Measurements from ENCODE around the gene FGF22.
"Not testable (repeated sequence)": the region's sequence is repeated elsewhere in the genome, so short reads cannot be mapped to it uniquely, and the experiment has no call there.

The FGF22 gene

GRCh38 chr19:604355-604754 is 35.3 kb upstream of the FGF22 start:
- no peak for DNase-seq
- H3K9me3 Mint-ChIP-seq = peaks cover 30% of the 10 kb centered on the region
- peaks cover 17% of the 10 kb centered on the region for H3K27me3 Mint-ChIP-seq (ENCODE audit: low read depth, poor library complexity)
- no peaks in the 10 kb centered on the region for H3K4me1 Mint-ChIP-seq
- no peak for TF ChIP-seq CTCF (IDR thresholded peaks at IDR 0.05)
- H3K36me3 Mint-ChIP-seq (ENCODE audit: low read depth) = no peaks in the 10 kb centered on the region
- H3K27ac Mint-ChIP-seq = no peak overlapping the region
- H3K4me3 Mint-ChIP-seq = no peak overlapping the region

DNA sequence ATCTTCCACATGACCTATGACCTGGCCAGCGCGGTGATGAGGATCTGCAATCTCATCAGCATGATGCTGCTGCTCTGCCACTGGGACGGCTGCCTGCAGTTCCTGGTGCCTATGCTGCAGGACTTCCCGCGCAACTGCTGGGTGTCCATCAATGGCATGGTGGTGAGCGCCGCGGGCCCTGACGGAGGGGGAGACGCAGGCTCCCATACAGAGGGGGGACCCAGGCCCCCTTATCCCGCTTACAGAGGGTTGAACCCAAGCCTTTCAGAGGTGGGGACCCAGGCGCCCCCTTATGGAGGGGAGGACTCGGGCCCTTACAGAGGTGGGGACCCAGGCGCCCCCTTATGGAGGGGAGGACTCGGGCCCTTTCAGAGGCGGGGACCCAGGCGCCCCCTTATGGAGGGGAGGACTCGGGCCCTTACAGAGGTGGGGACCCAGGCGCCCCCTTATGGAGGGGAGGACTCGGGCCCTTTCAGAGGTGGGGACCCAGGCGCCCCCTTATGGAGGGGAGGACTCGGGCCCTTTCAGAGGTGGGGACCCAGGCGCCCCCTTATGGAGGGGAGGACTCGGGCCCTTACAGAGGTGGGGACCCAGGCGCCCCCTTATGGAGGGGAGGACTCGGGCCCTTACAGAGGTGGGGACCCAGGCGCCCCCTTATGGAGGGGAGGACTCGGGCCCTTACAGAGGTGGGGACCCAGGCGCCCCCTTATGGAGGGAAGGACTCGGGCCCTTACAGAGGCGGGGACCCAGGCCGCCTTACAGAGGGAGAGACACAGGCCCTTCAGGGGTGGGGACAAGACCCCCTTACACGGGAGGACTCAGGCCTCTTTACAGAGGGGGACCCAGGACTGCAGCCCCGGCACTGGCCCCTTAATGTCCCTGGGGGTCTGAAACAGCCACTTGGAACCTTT is 34.4 kb upstream of the FGF22 start:
- peaks cover 26% of the 10 kb centered on the region for H3K9me3 Mint-ChIP-seq
- not testable (repeated sequence) for DNase-seq; H3K4me1 Mint-ChIP-seq; H3K27ac Mint-ChIP-seq; H3K4me3 Mint-ChIP-seq; H3K27me3 Mint-ChIP-seq (ENCODE audit: low read depth, poor library complexity); H3K36me3 Mint-ChIP-seq (ENCODE audit: low read depth)

GRCh38 chr19:607301-608154 is 32.2 kb upstream of the FGF22 start:
- peaks cover 12% of the 10 kb centered on the region for H3K4me1 Mint-ChIP-seq
- peaks cover 10% of the 10 kb centered on the region for H3K36me3 Mint-ChIP-seq (ENCODE audit: low read depth)
- DNase-seq = no peak
- H3K27ac Mint-ChIP-seq = no peak overlapping the region
- H3K9me3 Mint-ChIP-seq = peaks cover 9% of the 10 kb centered on the region
- no peaks in the 10 kb centered on the region for H3K27me3 Mint-ChIP-seq (ENCODE audit: low read depth, poor library complexity)
- H3K4me3 Mint-ChIP-seq = no peak overlapping the region
- TF ChIP-seq CTCF (IDR thresholded peaks at IDR 0.05) = no peak

GRCh38 chr19:608155-609003 is 31.3 kb upstream of the FGF22 start:
- peaks cover 16% of the 10 kb centered on the region for H3K36me3 Mint-ChIP-seq (ENCODE audit: low read depth)
- no peak overlapping the region for H3K27ac Mint-ChIP-seq
- H3K9me3 Mint-ChIP-seq = peaks cover 7% of the 10 kb centered on the region
- no peak for TF ChIP-seq CTCF (IDR thresholded peaks at IDR 0.05)
- H3K27me3 Mint-ChIP-seq (ENCODE audit: low read depth, poor library complexity) = no peaks in the 10 kb centered on the region
- no peak for DNase-seq
- peaks cover 12% of the 10 kb centered on the region for H3K4me1 Mint-ChIP-seq
- no peak overlapping the region for H3K4me3 Mint-ChIP-seq

- H3K9me3 Mint-ChIP-seq = peaks cover 4% of the 10 kb centered on the region
- no peak for DNase-seq
- H3K4me3 Mint-ChIP-seq = no peak overlapping the region
- no peak for TF ChIP-seq CTCF (IDR thresholded peaks at IDR 0.05)
- no peaks in the 10 kb centered on the region for H3K27me3 Mint-ChIP-seq (ENCODE audit: low read depth, poor library complexity)
- H3K36me3 Mint-ChIP-seq (ENCODE audit: low read depth) = peaks cover 16% of the 10 kb centered on the region
- no peak overlapping the region for H3K27ac Mint-ChIP-seq
- peaks cover 12% of the 10 kb centered on the region for H3K4me1 Mint-ChIP-seq
These were observed 30.7 kb upstream of the FGF22 start for GRCh38 chr19:609004-609346.

Data from nephron progenitor cell (in vitro differentiated cells).